ENCODE measurements around the gene SLAMF6.

- TF ChIP-seq GATA2 (IDR thresholded peaks at IDR 0.05; ENCODE audit: low read depth, low read length) (0 out of 2 replicates have a peak, but pooled peaks have one; percentile 15), GATA3 (IDR thresholded peaks at IDR 0.05; ENCODE audit: low read depth, low read length) (no peak)
Observed at GRCh38 chr1:160503087-160503486, 20.0 kb downstream of the SLAMF6 start.

Measured in SH-SY5Y (cell line).